Lower leg skin (tissue), 4 donors: ENCODE data around the gene CNR1. TPM values are rescaled to one million over a fixed set of nuclear protein-coding genes. Genes with fewer than 3 reads are reported as not detected.

Experiments used
- DNase-seq, 2 donors: peaks; one replicate each; pipeline ENCODE4 v3.0.0-alpha.2; 2019; ENCODE audit warnings: low spot score in 2 of 2
- H3K4me3 ChIP-seq: fragments of 200-600 bp; sonication (generic); 2 replicates; pipeline ENCODE4 v1.5.1; 2017; ENCODE audit warnings: mild to moderate bottlenecking, low read depth; ENCODE audit not compliant: poor library complexity, severe bottlenecking
- CTCF ChIP-seq, 3 donors: fragments of 450-650 bp; IDR thresholded peaks; one replicate each; pipeline ENCODE4 v1.5.1; 2016; ENCODE audit warnings: antibody characterized with exemption in 3 of 3, mild to moderate bottlenecking in 3 of 3, moderate library complexity in 2 of 3
- POLR2A ChIP-seq, 2 donors: fragments of 450-650 bp; IDR thresholded peaks; one replicate each; pipeline ENCODE4 v1.6.1; 2016 to 2017; ENCODE audit warnings: antibody characterized with exemption in 2 of 2, mild to moderate bottlenecking in 1 of 2, moderate library complexity in 1 of 2
- WGBS, 2 donors: methylation state at CpG; one replicate each; pipeline ENCODE4 v1.1.5; 2018; 5-methylcytosine and 5-hydroxymethylcytosine counted together
- intact Hi-C: fragments of 100-400 bp; cut with DNase I; formaldehyde crosslinking; loops from one replicate; pipeline ENCODE4 v1.15.0; 2023; ENCODE audit warnings: low total_unique reads
- total RNA-seq, 4 donors: library from RNA; depleted of rRNA; stranded (reverse); fragments of >200 nt; gene quantifications; one replicate each; pipeline ENCODE4 v1.1.0, GENCODE V29; 2016

Gene CNR1
- total RNA-seq, 4 donors from 2014 or later, result 2.6 to 17.7 (median 5.0) TPM

GRCh38 chr6:88124925-88125557, 41.1 kb downstream of the CNR1 start:
- intact Hi-C loops, result no loop called here
- no peak for DNase-seq
- no peak overlapping the region for H3K4me3 ChIP-seq
- TF ChIP-seq POLR2A (IDR thresholded peaks at IDR 0.05), result no peak
- no peak for TF ChIP-seq CTCF (IDR thresholded peaks at IDR 0.05)
- WGBS, 2 donors, result 76 to 78% methylated on average over 3 of the region's 3 CpGs

GRCh38 chr6:88120635-88121034, 45.5 kb downstream of the CNR1 start:
- DNase-seq, result no peak
- intact Hi-C loops, result no loop called here
- H3K4me3 ChIP-seq, result no peak overlapping the region
- no peak for TF ChIP-seq CTCF (IDR thresholded peaks at IDR 0.05)
- TF ChIP-seq POLR2A (IDR thresholded peaks at IDR 0.05), result no peak
- 52 to 74% methylated on average over 1 of the region's 1 CpG for WGBS, 2 donors

GRCh38 chr6:88119769-88120168, 46.4 kb downstream of the CNR1 start:
- no peak overlapping the region for H3K4me3 ChIP-seq
- TF ChIP-seq CTCF (IDR thresholded peaks at IDR 0.05) (no peak), POLR2A (IDR thresholded peaks at IDR 0.05) (no peak)
- DNase-seq, result no peak
- intact Hi-C loops, result no loop called here
- WGBS, 2 donors, result 52 to 53% methylated on average over 2 of the region's 2 CpGs

GRCh38 chr6:88116276-88116675, 49.9 kb downstream of the CNR1 start:
- intact Hi-C loops, result no loop called here
- TF ChIP-seq CTCF (IDR thresholded peaks at IDR 0.05), result no peak
- TF ChIP-seq POLR2A (IDR thresholded peaks at IDR 0.05), result no peak
- WGBS, 2 donors, result 68 to 80% methylated on average over 3 of the region's 3 CpGs
- no peak overlapping the region for H3K4me3 ChIP-seq
- DNase-seq, result no peak

- intact Hi-C loops, result no loop called here
Observed at GRCh38 chr6:88115307-88115706, 50.8 kb downstream of the CNR1 start.

More at GRCh38 chr6:88115307-88115706, 50.8 kb downstream of the CNR1 start:
- DNase-seq, result no peak
- H3K4me3 ChIP-seq, result no peak overlapping the region
- WGBS, 2 donors, result 43 to 89% methylated on average over 2 of the region's 2 CpGs
- no peak for TF ChIP-seq POLR2A (IDR thresholded peaks at IDR 0.05)
- no peak for TF ChIP-seq CTCF (IDR thresholded peaks at IDR 0.05)
